Measurements from ENCODE around the gene ADNP. TPM values are rescaled to one million over a fixed set of nuclear protein-coding genes. Genes with fewer than 3 reads are reported as not detected.

Gene ADNP
- total and polyA plus RNA-seq, 2 of the 13 experiments (the other 11 are each of a cell fraction or from before 2014, with no cell fraction given), result 21.0 to 21.5 TPM

DNA sequence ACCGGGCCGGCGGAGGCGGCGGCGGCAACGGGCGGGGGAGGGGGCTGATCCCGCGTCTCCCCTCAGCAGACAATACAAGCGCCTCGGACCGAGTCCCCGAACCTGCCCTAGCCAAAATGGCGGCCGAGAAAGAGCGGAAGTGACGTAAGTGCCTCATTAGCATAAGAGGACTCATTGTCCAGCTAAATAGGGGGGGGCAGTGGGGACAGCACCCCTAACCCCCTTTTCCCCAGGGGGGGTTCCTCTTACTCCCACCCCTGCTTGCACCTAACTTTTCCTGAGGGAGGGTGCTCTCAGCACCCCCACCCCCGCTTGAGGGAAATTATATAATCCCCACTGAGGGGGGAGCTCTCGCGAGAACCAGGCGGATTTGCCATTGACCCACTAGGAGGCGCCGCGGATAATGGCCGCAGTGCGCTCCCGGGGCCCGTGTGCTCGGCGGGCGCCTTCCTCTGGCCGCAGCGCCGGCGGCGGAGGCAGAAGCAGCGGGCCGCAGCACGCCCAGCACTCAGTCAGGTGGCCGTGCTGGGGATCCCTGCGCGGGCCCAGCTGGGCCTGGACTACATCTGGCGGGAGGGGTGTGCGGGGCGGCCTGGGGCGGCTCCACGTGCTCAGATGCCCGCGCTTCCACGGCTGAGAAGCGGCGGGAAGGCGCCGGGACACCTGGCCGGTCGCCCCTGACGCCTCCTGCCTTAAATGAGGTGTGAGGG is at the start of gene ADNP (continued):
- TF ChIP-seq, protein P1, sequence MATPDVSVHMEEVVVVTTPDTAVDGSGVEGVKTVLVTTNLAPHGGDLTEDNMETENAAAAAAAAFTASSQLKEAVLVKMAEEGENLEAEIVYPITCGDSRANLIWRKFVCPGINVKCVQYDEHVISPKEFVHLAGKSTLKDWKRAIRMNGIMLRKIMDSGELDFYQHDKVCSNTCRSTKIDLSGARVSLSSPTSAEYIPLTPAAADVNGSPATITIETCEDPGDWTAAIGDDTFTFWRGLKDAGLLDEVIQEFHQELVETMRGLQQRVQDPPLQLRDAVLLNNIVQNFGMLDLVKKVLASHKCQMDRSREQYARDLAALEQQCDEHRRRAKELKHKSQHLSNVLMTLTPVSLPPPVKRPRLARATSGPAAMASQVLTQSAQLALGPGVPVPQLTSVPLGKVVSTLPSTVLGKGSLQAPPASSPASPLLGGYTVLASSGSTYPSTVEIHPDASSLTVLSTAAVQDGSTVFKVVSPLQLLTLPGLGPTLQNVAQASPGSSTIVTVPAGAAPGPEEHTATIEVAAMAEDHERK (CRISPR knock-in tag; IDR thresholded peaks at IDR 0.05; ENCODE audit: low read depth), result no peak
- TF ChIP-seq, protein P2, sequence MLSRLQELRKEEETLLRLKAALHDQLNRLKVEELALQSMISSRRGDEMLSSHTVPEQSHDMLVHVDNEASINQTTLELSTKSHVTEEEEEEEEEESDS (CRISPR knock-in tag; IDR thresholded peaks at IDR 0.05; ENCODE audit: borderline replicate concordance), result peak; percentile 86; the same call in 1 of the 2 replicates
- TF ChIP-seq TBX2 (CRISPR knock-in tag; IDR thresholded peaks at IDR 0.05; ENCODE audit: borderline replicate concordance) (peak; percentile 46; the same call in 1 of the 2 replicates), CBX2 (IDR thresholded peaks at IDR 0.05; ENCODE audit: low read depth, low read length) (no peak), CBX2 (CRISPR knock-in tag; IDR thresholded peaks at IDR 0.05; ENCODE audit: low read depth) (no peak), NR1H2 (CRISPR knock-in tag; IDR thresholded peaks at IDR 0.05; ENCODE audit: borderline replicate concordance, low read depth) (no peak), BORCS8-MEF2B (CRISPR knock-in tag; IDR thresholded peaks at IDR 0.05) (peak; percentile 81), RFX5 (IDR thresholded peaks at IDR 0.05; ENCODE audit: low read depth, low read length) (no peak), ZNF468 (CRISPR knock-in tag; IDR thresholded peaks at IDR 0.05) (no peak), MXD4 (CRISPR knock-in tag; IDR thresholded peaks at IDR 0.05) (0 out of 2 replicates have a peak, but pooled peaks have one; percentile 33), HES4 (CRISPR knock-in tag; IDR thresholded peaks at IDR 0.05; ENCODE audit: borderline replicate concordance) (peak; percentile 48; the same call in 1 of the 2 replicates), ATF7-NPFF (CRISPR knock-in tag; IDR thresholded peaks at IDR 0.05; ENCODE audit: low read depth) (peak; percentile 18; the same call in 1 of the 2 replicates), HOXA5 (CRISPR knock-in tag; IDR thresholded peaks at IDR 0.05) (peak; percentile 89), SMYD3 (CRISPR knock-in tag; IDR thresholded peaks at IDR 0.05) (0 out of 2 replicates have a peak, but pooled peaks have one; percentile 63), POLR2AphosphoS2 (IDR thresholded peaks at IDR 0.05; ENCODE audit: low read depth, low read length) (peak; percentile 88), ZFP37 (CRISPR knock-in tag; IDR thresholded peaks at IDR 0.05; ENCODE audit: borderline replicate concordance) (no peak), ZSCAN30 (CRISPR knock-in tag; IDR thresholded peaks at IDR 0.05) (no peak), ATM (IDR thresholded peaks at IDR 0.05; ENCODE audit: borderline replicate concordance) (no peak), POGZ (CRISPR knock-in tag; IDR thresholded peaks at IDR 0.05) (peak; percentile 75), ARID2 (CRISPR knock-in tag; IDR thresholded peaks at IDR 0.05; ENCODE audit: borderline replicate concordance) (peak; percentile 89; the same call in 1 of the 2 replicates), ZNF260 (CRISPR knock-in tag; IDR thresholded peaks at IDR 0.05; ENCODE audit: borderline replicate concordance, low read depth) (no peak), HNRNPH1 (optimal IDR thresholded peaks at IDR 0.05; ENCODE audit: low read depth, low read length) (peak; percentile 79)
- TF ChIP-seq, protein P3, sequence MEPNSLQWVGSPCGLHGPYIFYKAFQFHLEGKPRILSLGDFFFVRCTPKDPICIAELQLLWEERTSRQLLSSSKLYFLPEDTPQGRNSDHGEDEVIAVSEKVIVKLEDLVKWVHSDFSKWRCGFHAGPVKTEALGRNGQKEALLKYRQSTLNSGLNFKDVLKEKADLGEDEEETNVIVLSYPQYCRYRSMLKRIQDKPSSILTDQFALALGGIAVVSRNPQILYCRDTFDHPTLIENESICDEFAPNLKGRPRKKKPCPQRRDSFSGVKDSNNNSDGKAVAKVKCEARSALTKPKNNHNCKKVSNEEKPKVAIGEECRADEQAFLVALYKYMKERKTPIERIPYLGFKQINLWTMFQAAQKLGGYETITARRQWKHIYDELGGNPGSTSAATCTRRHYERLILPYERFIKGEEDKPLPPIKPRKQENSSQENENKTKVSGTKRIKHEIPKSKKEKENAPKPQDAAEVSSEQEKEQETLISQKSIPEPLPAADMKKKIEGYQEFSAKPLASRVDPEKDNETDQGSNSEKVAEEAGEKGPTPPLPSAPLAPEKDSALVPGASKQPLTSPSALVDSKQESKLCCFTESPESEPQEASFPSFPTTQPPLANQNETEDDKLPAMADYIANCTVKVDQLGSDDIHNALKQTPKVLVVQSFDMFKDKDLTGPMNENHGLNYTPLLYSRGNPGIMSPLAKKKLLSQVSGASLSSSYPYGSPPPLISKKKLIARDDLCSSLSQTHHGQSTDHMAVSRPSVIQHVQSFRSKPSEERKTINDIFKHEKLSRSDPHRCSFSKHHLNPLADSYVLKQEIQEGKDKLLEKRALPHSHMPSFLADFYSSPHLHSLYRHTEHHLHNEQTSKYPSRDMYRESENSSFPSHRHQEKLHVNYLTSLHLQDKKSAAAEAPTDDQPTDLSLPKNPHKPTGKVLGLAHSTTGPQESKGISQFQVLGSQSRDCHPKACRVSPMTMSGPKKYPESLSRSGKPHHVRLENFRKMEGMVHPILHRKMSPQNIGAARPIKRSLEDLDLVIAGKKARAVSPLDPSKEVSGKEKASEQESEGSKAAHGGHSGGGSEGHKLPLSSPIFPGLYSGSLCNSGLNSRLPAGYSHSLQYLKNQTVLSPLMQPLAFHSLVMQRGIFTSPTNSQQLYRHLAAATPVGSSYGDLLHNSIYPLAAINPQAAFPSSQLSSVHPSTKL (CRISPR knock-in tag; IDR thresholded peaks at IDR 0.05), result peak; percentile 35
- TF ChIP-seq, protein P4, sequence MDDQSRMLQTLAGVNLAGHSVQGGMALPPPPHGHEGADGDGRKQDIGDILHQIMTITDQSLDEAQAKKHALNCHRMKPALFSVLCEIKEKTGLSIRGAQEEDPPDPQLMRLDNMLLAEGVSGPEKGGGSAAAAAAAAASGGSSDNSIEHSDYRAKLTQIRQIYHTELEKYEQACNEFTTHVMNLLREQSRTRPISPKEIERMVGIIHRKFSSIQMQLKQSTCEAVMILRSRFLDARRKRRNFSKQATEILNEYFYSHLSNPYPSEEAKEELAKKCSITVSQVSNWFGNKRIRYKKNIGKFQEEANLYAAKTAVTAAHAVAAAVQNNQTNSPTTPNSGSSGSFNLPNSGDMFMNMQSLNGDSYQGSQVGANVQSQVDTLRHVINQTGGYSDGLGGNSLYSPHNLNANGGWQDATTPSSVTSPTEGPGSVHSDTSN (CRISPR knock-in tag; IDR thresholded peaks at IDR 0.05; ENCODE audit: borderline replicate concordance), result no peak

All from HepG2 (cell line).